ENCODE data around the gene PLEKHJ1. TPM values are rescaled to one million over a fixed set of nuclear protein-coding genes. Genes with fewer than 3 reads are reported as not detected.
A peak's percentile ranks its signal among the peaks of the same experiment; 100 is the strongest.

Gene PLEKHJ1
- total and polyA plus RNA-seq, 9 of the 15 experiments (the other 6 are each of a cell fraction or from before 2014, with no cell fraction given): 1.5 to 188 (median 63.9) TPM

DNA sequence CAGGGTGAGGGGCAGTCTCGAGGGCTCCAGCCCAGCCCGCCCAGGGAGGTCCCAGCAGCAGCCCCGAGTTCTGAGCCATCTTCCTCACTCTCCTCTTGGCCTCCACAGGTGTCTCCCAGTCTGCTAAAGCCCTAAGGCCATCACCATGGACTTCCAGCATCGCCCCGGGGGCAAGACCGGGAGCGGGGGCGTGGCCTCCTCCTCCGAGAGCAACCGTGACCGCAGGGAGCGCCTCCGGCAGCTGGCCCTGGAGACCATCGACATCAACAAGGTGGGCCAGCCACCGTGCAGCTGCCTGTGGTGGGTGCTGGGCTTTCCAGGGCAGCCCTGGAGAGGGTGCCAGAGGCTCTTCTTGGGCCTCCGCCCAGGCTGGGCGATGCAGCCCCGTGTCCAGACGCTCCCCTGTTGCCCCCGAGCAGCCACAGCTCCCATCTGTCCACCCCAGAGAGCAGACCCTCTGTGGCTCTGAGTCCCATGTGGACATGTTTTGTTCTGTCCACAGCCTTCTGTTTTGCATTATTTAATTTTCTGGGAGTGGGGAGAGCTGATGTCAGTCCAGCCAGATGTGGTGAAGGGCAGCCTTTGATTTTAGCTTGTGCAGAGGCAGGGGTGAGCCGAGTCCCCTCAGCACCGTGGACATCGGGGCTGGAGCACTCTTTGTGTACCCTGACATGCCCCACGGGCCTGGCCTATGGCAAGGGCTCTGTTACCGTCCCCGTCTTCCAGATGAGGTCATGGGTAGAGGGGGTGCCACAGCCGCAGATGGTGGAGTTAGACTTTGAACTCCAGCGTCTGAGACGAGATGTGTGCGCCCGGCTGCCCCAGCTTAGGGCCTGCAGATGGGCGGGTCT lies 7.4 kb upstream of the PLEKHJ1 start:
- Histone ChIP-seq H4K20me1 (replicated peaks; ENCODE audit: control insufficient read depth, insufficient read depth, low read length) (peaks cover 46% of the 10 kb centered on the region), H3K4me2 (ENCODE audit: insufficient read depth, low read length) (no peak overlapping the region), H3K27me3 (ENCODE audit: control insufficient read depth in 2 of 2, insufficient read depth in 2 of 2, low read length in 2 of 2) (no peaks in the 10 kb centered on the region), H3K9me1 (ENCODE audit: control insufficient read depth, insufficient read depth, low read length) (peaks cover 19% of the 10 kb centered on the region), H3K4me3 (no peak overlapping the region), H3K9ac (ENCODE audit: insufficient read depth in 1 of 2, low read depth in 2 of 2, low read length in 2 of 2) (peak overlapping the region in 1 of 2 experiments; percentile 27; a peak in 1 of 4 replicates), H3K4me1 (replicated peaks in 1 of 2; ENCODE audit: control insufficient read depth in 2 of 2, insufficient read depth in 2 of 2, low read length in 2 of 2) (peaks cover 18 to 68% of the 10 kb centered on the region in 2 experiments), H2AFZ (ENCODE audit: low read depth, low read length) (no peak overlapping the region), H3K27ac (ENCODE audit: extremely low read depth, low read depth, low read length) (no peak overlapping the region), H3K36me3 (ENCODE audit: control insufficient read depth, insufficient read depth, low read length) (peaks cover 87% of the 10 kb centered on the region; the same call in 2 of the 3 replicates), H3K79me2 (ENCODE audit: control insufficient read depth, insufficient read depth, low read length) (peaks cover 58% of the 10 kb centered on the region), H3K9me3 (replicated peaks; ENCODE audit: control insufficient read depth, insufficient read depth, low read depth, low read length) (no peaks in the 10 kb centered on the region)
- TF ChIP-seq RBFOX2 (IDR thresholded peaks at IDR 0.05; ENCODE audit: low read depth, low read length): peak; percentile 33; the same call in 1 of the 2 replicates
- TF ChIP-seq POLR2G (IDR thresholded peaks at IDR 0.05; ENCODE audit: low read depth, low read length): peak; percentile 61; the same call in 1 of the 2 replicates
- TF ChIP-seq, protein P1, sequence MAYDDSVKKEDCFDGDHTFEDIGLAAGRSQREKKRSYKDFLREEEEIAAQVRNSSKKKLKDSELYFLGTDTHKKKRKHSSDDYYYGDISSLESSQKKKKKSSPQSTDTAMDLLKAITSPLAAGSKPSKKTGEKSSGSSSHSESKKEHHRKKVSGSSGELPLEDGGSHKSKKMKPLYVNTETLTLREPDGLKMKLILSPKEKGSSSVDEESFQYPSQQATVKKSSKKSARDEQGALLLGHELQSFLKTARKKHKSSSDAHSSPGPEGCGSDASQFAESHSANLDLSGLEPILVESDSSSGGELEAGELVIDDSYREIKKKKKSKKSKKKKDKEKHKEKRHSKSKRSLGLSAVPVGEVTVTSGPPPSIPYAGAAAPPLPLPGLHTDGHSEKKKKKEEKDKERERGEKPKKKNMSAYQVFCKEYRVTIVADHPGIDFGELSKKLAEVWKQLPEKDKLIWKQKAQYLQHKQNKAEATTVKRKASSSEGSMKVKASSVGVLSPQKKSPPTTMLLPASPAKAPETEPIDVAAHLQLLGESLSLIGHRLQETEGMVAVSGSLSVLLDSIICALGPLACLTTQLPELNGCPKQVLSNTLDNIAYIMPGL (CRISPR knock-in tag; IDR thresholded peaks at IDR 0.05): no peak
- TF ChIP-seq, protein P2, sequence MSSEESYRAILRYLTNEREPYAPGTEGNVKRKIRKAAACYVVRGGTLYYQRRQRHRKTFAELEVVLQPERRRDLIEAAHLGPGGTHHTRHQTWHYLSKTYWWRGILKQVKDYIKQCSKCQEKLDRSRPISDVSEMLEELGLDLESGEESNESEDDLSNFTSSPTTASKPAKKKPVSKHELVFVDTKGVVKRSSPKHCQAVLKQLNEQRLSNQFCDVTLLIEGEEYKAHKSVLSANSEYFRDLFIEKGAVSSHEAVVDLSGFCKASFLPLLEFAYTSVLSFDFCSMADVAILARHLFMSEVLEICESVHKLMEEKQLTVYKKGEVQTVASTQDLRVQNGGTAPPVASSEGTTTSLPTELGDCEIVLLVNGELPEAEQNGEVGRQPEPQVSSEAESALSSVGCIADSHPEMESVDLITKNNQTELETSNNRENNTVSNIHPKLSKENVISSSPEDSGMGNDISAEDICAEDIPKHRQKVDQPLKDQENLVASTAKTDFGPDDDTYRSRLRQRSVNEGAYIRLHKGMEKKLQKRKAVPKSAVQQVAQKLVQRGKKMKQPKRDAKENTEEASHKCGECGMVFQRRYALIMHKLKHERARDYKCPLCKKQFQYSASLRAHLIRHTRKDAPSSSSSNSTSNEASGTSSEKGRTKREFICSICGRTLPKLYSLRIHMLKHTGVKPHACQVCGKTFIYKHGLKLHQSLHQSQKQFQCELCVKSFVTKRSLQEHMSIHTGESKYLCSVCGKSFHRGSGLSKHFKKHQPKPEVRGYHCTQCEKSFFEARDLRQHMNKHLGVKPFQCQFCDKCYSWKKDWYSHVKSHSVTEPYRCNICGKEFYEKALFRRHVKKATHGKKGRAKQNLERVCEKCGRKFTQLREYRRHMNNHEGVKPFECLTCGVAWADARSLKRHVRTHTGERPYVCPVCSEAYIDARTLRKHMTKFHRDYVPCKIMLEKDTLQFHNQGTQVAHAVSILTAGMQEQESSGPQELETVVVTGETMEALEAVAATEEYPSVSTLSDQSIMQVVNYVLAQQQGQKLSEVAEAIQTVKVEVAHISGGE (CRISPR knock-in tag; IDR thresholded peaks at IDR 0.05): no peak
- TF ChIP-seq, protein P3, sequence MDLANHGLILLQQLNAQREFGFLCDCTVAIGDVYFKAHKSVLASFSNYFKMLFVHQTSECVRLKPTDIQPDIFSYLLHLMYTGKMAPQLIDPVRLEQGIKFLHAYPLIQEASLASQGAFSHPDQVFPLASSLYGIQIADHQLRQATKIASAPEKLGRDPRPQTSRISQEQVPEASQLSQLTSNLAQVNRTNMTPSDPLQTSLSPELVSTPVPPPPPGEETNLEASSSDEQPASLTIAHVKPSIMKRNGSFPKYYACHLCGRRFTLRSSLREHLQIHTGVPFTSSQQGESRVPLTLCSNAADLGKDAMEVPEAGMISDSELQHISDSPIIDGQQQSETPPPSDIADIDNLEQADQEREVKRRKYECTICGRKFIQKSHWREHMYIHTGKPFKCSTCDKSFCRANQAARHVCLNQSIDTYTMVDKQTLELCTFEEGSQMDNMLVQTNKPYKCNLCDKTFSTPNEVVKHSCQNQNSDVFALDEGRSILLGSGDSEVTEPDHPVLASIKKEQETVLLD (IDR thresholded peaks at IDR 0.05): no peak
- TF ChIP-seq RBM22 (IDR thresholded peaks at IDR 0.05; ENCODE audit: low read depth, low read length, poor library complexity, severe bottlenecking): peak; percentile 76
- intact Hi-C loops (cut with micrococcal nuclease) (no loop called here), in situ Hi-C loops (cut with MboI) (no loop called here)
- DNase-seq (ENCODE audit: extremely low read depth in 1 of 4, low spot score in 3 of 4) (no peak), FAIRE-seq (no peak), ATAC-seq (no peak)
- ChIA-PET POLR2A (interaction anchor here (0.6 to 0.9 kb wide), 2 partner anchors 9 to 12 kb away, joined by 3 read pairs; no protein-coding TSS in a partner anchor), CTCF (ENCODE audit: low intra/inter-chr PET ratio) (interaction anchor here (0.6 kb wide), 1 partner anchor 144 kb away, joined by 3 read pairs; no protein-coding TSS in a partner anchor)
- 88% methylated on average over 25 of the region's 32 CpGs for WGBS (ENCODE audit: insufficient coverage, low coverage, missing lambda C conversion rate)
- no TSS peak for BruUV-seq (replicated peaks)

Measured in K562 (cell line).